Effector CD4-positive, alpha-beta T cell (primary cell): ENCODE results near the gene RNASEH1.
"Not testable (repeated sequence)": the region's sequence is repeated elsewhere in the genome, so short reads cannot be mapped to it uniquely, and the experiment has no call there.

ENCODE experiments used
- DNase-seq: peaks from one replicate; pipeline ENCODE4 v3.0.0-alpha.2; 2020

The RNASEH1 gene

DNA sequence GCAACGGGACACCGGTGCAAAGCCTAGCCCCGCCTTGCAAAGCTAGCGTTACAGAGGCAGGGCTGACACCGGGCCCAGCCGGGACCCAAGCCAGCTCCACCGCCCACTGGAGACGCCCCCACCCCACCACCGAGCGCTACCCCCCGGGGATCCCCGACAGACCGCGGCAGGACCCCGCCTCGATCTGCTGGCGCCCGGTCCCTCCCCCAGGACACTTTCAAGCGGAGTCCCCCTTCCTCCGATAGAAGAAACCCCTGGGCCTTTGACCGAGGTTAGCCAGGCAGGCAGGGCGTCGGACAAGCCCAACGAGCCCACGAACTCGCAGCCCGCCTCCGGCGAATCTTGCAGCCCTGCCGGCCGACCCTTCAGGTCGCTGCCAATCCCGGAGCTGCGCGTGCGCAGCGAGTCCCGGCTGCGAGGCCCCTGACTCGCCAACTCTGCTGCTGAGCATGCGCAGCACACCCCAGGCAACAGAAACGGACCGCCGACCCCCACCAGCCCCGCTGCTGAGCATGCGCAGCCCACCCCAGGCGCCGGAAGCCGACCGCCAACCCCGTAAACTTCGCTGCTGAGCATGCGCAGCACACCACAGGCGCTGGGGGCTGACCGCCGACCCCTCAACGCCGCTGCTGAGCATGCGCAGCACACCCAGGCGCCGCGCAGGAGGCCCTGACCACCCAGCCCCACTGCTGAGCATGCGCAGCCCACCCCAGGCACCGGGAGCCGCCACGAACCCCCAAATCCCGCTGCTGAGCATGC is 39.5 kb downstream of the RNASEH1 start:
- peak; percentile 97 for DNase-seq

DNA sequence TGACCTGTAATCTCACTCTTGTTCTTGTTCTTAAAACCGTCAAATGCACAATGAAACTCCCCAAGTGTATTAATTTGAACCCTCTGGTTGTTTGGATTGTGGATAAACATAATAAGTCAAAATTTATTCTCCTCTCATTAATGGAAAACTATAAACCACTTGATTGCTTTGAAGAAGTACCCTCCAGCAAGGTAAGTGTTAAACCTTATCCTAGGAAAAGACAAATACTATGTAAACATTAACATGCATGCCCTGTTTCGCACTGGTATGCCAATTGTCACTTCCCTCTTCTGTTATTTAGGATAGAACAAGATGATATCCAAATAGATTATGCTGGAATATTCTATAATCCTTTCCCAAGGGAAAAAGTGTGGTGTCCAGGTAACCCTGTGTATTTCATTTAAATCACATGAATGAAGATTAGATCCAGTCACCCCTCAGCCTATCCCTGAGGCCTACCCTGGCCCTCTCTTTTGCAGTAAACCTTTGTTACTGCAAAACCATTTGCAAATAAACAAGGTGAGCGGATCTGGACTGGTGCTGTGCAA is 40.1 kb downstream of the RNASEH1 start:
- no peak for DNase-seq

DNA sequence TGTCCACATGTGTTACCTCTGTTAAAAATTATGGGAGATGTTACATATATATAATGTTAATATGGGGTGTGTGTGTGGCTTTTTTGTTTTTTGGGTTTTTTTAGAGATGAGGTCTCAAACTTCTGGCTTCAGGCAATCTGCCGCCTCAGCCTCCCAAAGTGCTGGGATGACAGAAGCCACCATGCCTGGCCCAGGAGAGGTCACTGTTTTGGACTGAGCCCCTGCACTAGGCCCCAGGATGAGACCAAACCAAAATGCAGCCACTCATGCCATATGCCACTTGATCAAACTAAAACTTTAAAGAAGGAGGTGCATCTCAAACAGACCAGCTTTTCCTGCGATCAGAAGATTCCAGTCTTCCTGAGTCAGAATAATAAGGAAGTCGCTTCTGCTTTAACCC is 41.3 kb downstream of the RNASEH1 start:
- DNase-seq = no peak

- not testable (repeated sequence) for DNase-seq
Measured at GRCh38 chr2:3515438-3515837, 42.7 kb downstream of the RNASEH1 start.

- DNase-seq = no peak
Measured at GRCh38 chr2:3513026-3513810, 44.9 kb downstream of the RNASEH1 start.

- no peak for DNase-seq
Measured at GRCh38 chr2:3512086-3512485, 46.0 kb downstream of the RNASEH1 start.

DNA sequence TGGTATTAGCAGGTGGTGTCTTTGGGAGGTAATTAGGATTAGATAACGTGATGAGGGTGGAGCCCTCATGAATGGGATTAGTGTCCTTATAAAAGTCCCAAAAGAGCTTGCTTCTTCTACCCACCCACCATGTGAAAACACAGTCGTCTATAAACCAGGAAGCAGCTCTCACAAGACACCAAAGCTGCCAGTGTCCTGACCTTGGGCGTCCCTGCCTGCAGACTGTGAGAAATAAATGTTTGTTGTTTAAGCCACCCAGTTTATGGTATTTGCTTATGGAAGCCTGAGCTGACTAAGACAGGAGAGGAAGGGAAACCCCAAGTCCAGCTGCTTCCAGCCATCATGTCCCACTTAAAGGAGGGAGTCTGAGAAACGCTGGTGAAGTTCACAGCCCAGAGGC is 52.4 kb downstream of the RNASEH1 start:
- DNase-seq = no peak

DNA sequence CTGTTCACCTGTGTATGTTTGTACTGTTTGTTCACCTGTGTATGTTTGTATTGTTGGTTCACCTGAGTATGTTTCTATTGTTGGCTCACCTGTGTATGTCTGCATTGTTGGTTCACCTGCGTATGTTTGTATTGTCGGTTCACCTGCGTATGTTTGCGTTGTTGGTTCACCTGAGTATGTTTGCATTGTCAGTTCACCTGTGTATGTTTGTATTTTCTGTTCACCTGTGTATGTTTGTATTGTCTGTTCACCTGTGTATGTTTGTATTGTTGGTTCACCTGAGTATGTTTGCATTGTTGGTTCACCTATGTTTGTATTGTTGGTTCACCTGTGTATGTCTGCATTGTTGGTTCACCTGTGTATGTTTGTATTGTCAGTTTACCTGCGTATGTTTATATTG is 53.4 kb downstream of the RNASEH1 start:
- DNase-seq = no peak

GRCh38 chr2:3503483-3503882 is 54.6 kb downstream of the RNASEH1 start:
- DNase-seq = no peak

- no peak for DNase-seq
Measured at GRCh38 chr2:3503046-3503445, 55.1 kb downstream of the RNASEH1 start.

DNA sequence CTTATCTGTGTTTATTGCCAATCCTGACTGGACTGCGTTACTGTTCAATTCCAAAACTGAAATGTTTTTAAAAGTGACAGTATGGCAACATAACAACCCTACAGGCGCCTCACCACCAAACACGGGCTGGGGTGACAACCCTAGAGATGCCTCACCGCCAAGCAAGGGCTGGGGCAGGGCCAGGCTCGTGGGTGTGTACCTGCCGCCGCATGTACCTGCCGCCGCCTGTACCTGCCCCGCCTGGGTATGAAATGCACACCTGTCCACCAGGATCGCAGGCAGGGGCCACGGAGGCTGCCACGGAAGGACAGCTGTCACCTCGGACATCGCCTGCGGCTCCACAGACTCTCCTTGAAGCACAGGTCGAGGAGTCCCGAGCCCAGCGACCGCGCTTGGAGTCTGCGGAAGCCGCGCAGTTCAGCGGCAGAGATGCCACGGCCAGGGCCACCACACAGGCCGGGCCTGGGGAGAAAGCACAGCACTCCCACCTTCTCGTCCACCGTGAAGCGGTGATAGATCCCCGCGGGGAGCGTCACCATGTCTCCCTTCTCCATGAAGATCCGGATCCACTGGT is 57.7 kb downstream of the RNASEH1 start:
- no peak for DNase-seq

DNA sequence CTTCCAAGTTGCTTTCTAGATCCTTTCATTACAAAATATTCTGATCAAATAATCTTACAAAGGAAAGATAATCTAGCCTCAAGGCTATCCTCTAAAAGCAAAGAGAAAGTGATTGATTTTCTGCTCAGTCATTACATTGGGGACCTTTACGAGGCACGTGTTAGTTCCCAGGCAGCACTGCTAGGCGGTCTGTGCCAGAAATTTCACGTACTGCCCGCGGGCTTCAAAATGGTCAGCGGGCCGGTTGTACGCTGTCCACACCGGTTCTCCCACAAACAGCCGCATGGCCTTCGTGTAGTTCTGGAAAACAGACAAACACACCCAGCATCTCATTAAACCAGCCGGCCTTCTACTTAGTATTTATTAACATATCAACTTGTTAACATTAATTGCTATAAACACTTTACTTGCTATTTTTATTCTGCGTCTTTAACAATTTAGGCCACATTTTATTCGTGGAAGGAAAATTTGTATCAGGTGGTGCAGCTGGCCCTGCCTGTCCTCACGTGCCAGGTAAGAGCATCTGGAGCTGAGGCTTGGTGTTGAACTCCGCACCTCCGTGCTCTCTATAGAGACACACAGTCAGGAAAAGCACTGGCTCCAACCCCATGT is 59.2 kb downstream of the RNASEH1 start:
- DNase-seq = no peak

- not testable (repeated sequence) for DNase-seq
Measured at GRCh38 chr2:3496708-3497080, 61.4 kb downstream of the RNASEH1 start.
